SK-N-SH (cell line): ENCODE measurements around the gene NME2.

Source experiments
- CHD2 ChIP-seq: fragments of 150-350 bp; IDR thresholded peaks from 2 replicates; pipeline ENCODE4 v1.6.1; 2018; ENCODE audit warnings: low read length; ENCODE audit not compliant: partially characterized antibody
- MAX ChIP-seq: IDR thresholded peaks from 2 replicates; pipeline ENCODE4 v1.4.0; 2012; ENCODE audit warnings: low read depth
- MXI1 ChIP-seq: IDR thresholded peaks from 2 replicates; pipeline ENCODE4 v1.6.1; 2012; ENCODE audit warnings: mild to moderate bottlenecking, low read depth, low read length, improper control_type of control experiment
- POLR2AphosphoS5 ChIP-seq: IDR thresholded peaks from 2 replicates; pipeline ENCODE4 v1.6.1; 2012; ENCODE audit warnings: low read depth, low read length
- RFX5 ChIP-seq: IDR thresholded peaks from 2 replicates; pipeline ENCODE4 v1.6.1; 2012; ENCODE audit warnings: mild to moderate bottlenecking, improper control_type of control experiment, low read length
- SIN3A ChIP-seq: IDR thresholded peaks from 2 replicates; pipeline ENCODE4 v1.6.1; 2012; ENCODE audit warnings: low read depth, mild to moderate bottlenecking, low read length, moderate library complexity, borderline replicate concordance
- TF ChIP-seq, protein P1 (sequence below): fragments of 200-600 bp; sonication (generic); IDR thresholded peaks from 2 replicates; pipeline ENCODE4 v1.6.1; 2017; ENCODE audit warnings: antibody characterized with exemption, mild to moderate bottlenecking, moderate library complexity
- TF ChIP-seq, protein P2 (sequence below): IDR thresholded peaks from 2 replicates; pipeline ENCODE4 v1.4.0; 2012; ENCODE audit warnings: low read depth, borderline replicate concordance

DNA sequence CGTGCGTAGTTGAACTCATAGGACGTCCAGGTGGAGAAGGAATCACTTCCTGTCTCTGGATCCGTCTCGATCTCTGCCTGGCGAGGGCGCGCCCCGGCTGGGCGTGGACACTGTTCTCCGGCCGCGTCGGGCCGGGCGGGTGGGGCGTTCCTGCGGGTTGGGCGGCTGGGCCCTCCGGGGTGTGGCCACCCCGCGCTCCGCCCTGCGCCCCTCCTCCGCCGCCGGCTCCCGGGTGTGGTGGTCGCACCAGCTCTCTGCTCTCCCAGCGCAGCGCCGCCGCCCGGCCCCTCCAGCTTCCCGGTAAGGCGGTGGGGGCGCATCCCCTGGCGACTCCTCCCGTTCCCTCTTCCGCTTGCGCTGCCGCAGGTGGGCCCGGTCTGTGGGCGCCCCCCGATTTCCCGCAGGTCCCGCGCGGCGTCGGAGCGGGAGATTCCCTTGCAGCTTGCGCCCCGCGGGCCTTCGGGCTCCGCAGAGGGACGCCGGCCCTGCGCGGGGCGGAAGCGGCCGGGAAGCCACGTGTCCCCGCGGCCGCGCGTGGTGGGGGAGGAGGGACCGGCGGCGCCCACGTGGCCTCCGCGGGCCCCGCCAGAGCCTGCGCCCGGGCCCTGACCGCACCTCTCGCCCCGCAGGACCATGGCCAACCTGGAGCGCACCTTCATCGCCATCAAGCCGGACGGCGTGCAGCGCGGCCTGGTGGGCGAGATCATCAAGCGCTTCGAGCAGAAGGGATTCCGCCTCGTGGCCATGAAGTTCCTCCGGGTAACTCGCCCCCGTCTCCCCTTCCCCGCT, at the start of gene NME2:
- TF ChIP-seq MAX (peak; percentile 92), RFX5 (peak; percentile 51; the same call in 1 of the 2 replicates), MXI1 (peak; percentile 96), CHD2 (peak; percentile 17), POLR2AphosphoS5 (peak; percentile 97), SIN3A (0 out of 2 replicates have a peak, but pooled peaks have one; percentile 7)
- TF ChIP-seq, protein P1, sequence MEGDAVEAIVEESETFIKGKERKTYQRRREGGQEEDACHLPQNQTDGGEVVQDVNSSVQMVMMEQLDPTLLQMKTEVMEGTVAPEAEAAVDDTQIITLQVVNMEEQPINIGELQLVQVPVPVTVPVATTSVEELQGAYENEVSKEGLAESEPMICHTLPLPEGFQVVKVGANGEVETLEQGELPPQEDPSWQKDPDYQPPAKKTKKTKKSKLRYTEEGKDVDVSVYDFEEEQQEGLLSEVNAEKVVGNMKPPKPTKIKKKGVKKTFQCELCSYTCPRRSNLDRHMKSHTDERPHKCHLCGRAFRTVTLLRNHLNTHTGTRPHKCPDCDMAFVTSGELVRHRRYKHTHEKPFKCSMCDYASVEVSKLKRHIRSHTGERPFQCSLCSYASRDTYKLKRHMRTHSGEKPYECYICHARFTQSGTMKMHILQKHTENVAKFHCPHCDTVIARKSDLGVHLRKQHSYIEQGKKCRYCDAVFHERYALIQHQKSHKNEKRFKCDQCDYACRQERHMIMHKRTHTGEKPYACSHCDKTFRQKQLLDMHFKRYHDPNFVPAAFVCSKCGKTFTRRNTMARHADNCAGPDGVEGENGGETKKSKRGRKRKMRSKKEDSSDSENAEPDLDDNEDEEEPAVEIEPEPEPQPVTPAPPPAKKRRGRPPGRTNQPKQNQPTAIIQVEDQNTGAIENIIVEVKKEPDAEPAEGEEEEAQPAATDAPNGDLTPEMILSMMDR: no peak
- TF ChIP-seq, protein P2, sequence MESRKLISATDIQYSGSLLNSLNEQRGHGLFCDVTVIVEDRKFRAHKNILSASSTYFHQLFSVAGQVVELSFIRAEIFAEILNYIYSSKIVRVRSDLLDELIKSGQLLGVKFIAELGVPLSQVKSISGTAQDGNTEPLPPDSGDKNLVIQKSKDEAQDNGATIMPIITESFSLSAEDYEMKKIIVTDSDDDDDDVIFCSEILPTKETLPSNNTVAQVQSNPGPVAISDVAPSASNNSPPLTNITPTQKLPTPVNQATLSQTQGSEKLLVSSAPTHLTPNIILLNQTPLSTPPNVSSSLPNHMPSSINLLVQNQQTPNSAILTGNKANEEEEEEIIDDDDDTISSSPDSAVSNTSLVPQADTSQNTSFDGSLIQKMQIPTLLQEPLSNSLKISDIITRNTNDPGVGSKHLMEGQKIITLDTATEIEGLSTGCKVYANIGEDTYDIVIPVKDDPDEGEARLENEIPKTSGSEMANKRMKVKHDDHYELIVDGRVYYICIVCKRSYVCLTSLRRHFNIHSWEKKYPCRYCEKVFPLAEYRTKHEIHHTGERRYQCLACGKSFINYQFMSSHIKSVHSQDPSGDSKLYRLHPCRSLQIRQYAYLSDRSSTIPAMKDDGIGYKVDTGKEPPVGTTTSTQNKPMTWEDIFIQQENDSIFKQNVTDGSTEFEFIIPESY: no peak
